ENCODE measurements around the gene CD40LG.

Gene CD40LG

GRCh38 chrX:136659174-136659573 is 11.2 kb downstream of the CD40LG start:
- in situ Hi-C loops (cut with MboI; ENCODE audit: low pct_unique_long_range_greater_than_20kb, low sequenced_read_pairs, unreplicated experiment), result no loop called here
- no peak for DNase-seq (ENCODE audit: low spot score)
- no peak for TF ChIP-seq CTCF (IDR thresholded peaks at IDR 0.05; ENCODE audit: extremely low read depth, insufficient read depth, missing control alignments)

- no peak for TF ChIP-seq CTCF (IDR thresholded peaks at IDR 0.05; ENCODE audit: extremely low read depth, insufficient read depth, missing control alignments)
- in situ Hi-C loops (cut with MboI; ENCODE audit: low pct_unique_long_range_greater_than_20kb, low sequenced_read_pairs, unreplicated experiment), result no loop called here
- no peak for DNase-seq (ENCODE audit: low spot score)
Observed at GRCh38 chrX:136660896-136661295, 12.9 kb downstream of the CD40LG start.

- TF ChIP-seq CTCF (IDR thresholded peaks at IDR 0.05; ENCODE audit: extremely low read depth, insufficient read depth, missing control alignments), result no peak
- no peak for DNase-seq (ENCODE audit: low spot score)
- in situ Hi-C loops (cut with MboI; ENCODE audit: low pct_unique_long_range_greater_than_20kb, low sequenced_read_pairs, unreplicated experiment), result no loop called here
Observed at GRCh38 chrX:136662104-136662503, 14.1 kb downstream of the CD40LG start.

GRCh38 chrX:136662976-136663375 is 15.0 kb downstream of the CD40LG start:
- no peak for TF ChIP-seq CTCF (IDR thresholded peaks at IDR 0.05; ENCODE audit: extremely low read depth, insufficient read depth, missing control alignments)
- DNase-seq (ENCODE audit: low spot score), result no peak
- in situ Hi-C loops (cut with MboI; ENCODE audit: low pct_unique_long_range_greater_than_20kb, low sequenced_read_pairs, unreplicated experiment), result no loop called here

GRCh38 chrX:136665258-136665900 is 17.4 kb downstream of the CD40LG start:
- in situ Hi-C loops (cut with MboI; ENCODE audit: low pct_unique_long_range_greater_than_20kb, low sequenced_read_pairs, unreplicated experiment), result no loop called here
- no peak for TF ChIP-seq CTCF (IDR thresholded peaks at IDR 0.05; ENCODE audit: extremely low read depth, insufficient read depth, missing control alignments)
- no peak for DNase-seq (ENCODE audit: low spot score)

- TF ChIP-seq CTCF (IDR thresholded peaks at IDR 0.05; ENCODE audit: extremely low read depth, insufficient read depth, missing control alignments), result no peak
- DNase-seq (ENCODE audit: low spot score), result no peak
- in situ Hi-C loops (cut with MboI; ENCODE audit: low pct_unique_long_range_greater_than_20kb, low sequenced_read_pairs, unreplicated experiment), result no loop called here
Observed at GRCh38 chrX:136666088-136666487, 18.1 kb downstream of the CD40LG start.

Data from GM13977 (cell line).